Testis (tissue), 3 donors: ENCODE data around the gene PALM. TPM values are rescaled to one million over a fixed set of nuclear protein-coding genes. Genes with fewer than 3 reads are reported as not detected.

Source experiments
- DNase-seq: peaks from one replicate; pipeline ENCODE4 v3.0.0-alpha.2; 2019
- H3K27ac ChIP-seq, 2 donors: fragments of 200-600 bp; sonication (generic); one replicate each; pipeline ENCODE4 v1.5.1; 2019
- H3K27me3 ChIP-seq: fragments of 200-600 bp; sonication (generic); one replicate; pipeline ENCODE4 v1.5.1; 2019
- H3K36me3 ChIP-seq: fragments of 200-600 bp; sonication (generic); one replicate; pipeline ENCODE4 v1.5.1; 2017; ENCODE audit warnings: low read depth; ENCODE audit errors: missing control alignments
- H3K4me1 ChIP-seq: fragments of 200-600 bp; sonication (generic); one replicate; pipeline ENCODE4 v1.5.1; 2019
- H3K4me3 ChIP-seq, 2 donors: fragments of 200-600 bp; sonication (generic); one replicate each; pipeline ENCODE4 v1.5.1; 2017 to 2019
- H3K9me3 ChIP-seq: fragments of 200-600 bp; sonication (generic); one replicate; pipeline ENCODE4 v1.5.1; 2017
- POLR2A ChIP-seq: fragments of 450-650 bp; IDR thresholded peaks from one replicate; pipeline ENCODE4 v1.6.1; 2017; ENCODE audit warnings: antibody characterized with exemption, mild to moderate bottlenecking, moderate library complexity
- WGBS, 2 donors: methylation state at CpG; one replicate each; pipeline ENCODE4 v1.1.5; 2018; 5-methylcytosine and 5-hydroxymethylcytosine counted together
- intact Hi-C: fragments of 100-400 bp; cut with DNase I; formaldehyde crosslinking; loops from one replicate; pipeline ENCODE4 v1.15.1; 2023; ENCODE audit warnings: low total_unique reads
- polyA plus RNA-seq: library from polyadenylated mRNA; stranded (reverse); fragments of 350-450 nt; fragmentation: Illumina TruSeq; extraction: RNeasy Lipid Tissue Mini Kit (QIAGEN cat#74804); gene quantifications from one replicate; pipeline ENCODE4 v1.2.3, GENCODE V29; 2014; ENCODE audit warnings: low read depth, low replicate concordance; ENCODE audit not compliant: insufficient read depth
- total RNA-seq, 2 donors: library from RNA; depleted of rRNA; stranded (reverse); fragments of >200 nt; gene quantifications; one replicate each; pipeline ENCODE4 v1.2.3, GENCODE V29; 2016
- TF ChIP-seq, protein P1 (sequence below), 3 experiments: fragments of 450-650 bp in 2 of 3; fragments of 200-600 bp in 1 of 3; sonication (generic) in 1 of 3; IDR thresholded peaks; one replicate each; pipeline ENCODE4 v1.5.1; 2016 to 2019; ENCODE audit warnings: antibody characterized with exemption in 3 of 3, mild to moderate bottlenecking in 2 of 3, moderate library complexity in 1 of 3

The PALM gene
- total and polyA plus RNA-seq, 3 donors from 2014 or later = 35.5 to 47.8 (median 46.4) TPM

DNA sequence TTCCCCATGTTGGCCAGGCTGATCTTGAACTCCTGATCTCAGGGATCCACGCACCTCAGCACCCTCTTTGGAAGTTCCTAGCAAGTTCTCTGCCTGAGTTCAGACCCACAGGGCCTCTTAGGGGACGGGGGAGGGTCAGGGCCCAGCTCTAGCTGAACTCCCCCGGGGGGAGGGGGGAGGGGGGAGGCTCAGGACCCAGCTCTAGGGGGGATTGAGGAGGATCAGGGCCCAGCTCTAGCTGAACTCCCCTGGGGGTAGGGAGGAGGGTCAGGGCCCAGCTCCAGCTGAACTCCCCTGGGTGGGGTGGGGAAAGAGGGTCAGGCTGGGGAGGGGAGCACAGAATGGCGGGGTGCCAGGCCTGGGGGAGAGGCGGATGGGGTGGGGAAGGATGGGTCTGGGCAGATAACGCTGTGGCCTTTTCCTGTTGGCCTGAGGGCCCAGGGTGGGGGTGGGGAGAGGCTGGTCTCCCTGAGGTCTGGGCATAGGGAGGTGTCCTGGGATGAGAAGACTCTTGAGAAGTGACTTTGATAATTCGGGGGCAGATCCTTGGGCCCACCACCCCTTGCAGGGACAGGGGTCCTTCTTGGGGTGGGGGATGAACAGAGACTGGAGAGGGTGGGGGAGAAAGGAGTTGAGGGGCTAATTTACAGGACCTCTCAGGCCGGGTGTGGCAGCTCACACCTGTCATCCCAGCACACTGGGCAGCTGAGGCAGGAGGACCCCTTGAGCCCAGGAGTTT, 83.0 kb downstream of the PALM start:
- no peaks in the 10 kb centered on the region for H3K36me3 ChIP-seq
- no peaks in the 10 kb centered on the region for H3K27me3 ChIP-seq
- DNase-seq = no peak
- WGBS, 2 donors = 52 to 63% methylated on average over 6 to 8 of the region's 8 CpGs
- intact Hi-C loops = no loop called here
- no peak for TF ChIP-seq POLR2A
- TF ChIP-seq, protein P1, sequence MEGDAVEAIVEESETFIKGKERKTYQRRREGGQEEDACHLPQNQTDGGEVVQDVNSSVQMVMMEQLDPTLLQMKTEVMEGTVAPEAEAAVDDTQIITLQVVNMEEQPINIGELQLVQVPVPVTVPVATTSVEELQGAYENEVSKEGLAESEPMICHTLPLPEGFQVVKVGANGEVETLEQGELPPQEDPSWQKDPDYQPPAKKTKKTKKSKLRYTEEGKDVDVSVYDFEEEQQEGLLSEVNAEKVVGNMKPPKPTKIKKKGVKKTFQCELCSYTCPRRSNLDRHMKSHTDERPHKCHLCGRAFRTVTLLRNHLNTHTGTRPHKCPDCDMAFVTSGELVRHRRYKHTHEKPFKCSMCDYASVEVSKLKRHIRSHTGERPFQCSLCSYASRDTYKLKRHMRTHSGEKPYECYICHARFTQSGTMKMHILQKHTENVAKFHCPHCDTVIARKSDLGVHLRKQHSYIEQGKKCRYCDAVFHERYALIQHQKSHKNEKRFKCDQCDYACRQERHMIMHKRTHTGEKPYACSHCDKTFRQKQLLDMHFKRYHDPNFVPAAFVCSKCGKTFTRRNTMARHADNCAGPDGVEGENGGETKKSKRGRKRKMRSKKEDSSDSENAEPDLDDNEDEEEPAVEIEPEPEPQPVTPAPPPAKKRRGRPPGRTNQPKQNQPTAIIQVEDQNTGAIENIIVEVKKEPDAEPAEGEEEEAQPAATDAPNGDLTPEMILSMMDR (IDR thresholded peaks at IDR 0.05) = no peak
- no peak overlapping the region for H3K4me3 ChIP-seq
- H3K27ac ChIP-seq = no peak overlapping the region
- no peaks in the 10 kb centered on the region for H3K9me3 ChIP-seq
- H3K4me1 ChIP-seq = peaks cover 16% of the 10 kb centered on the region

DNA sequence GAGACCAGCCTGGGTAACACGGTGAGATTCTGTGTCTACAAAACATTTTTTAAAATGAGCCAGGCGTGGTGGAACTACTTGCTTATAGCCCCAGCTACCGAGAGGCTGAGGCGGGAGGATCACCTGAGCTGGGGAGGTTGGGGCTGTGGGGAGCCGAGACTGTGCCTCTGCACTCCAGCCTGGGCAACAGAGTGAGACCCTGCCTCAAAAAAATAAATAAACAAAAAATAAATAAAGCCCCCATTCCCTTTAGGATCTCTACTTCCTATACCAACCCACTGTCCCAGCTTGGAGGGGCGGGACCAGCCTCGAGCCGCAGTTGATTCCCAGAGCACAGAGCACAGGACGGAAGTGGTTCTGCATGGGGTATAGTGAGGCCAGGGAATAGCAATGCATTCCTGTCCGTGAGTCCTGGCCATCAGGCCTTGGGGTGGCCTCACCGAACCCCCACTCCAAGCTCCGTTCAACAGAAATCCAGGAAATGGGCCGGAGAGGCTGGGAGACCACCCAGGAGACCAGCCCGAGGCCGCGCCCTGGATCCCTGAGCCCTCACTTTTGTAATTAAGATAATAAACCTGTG, 83.7 kb downstream of the PALM start:
- Histone ChIP-seq H3K4me3 (no peak overlapping the region), H3K27ac (no peak overlapping the region), H3K27me3 (no peaks in the 10 kb centered on the region), H3K36me3 (no peaks in the 10 kb centered on the region), H3K4me1 (peaks cover 16% of the 10 kb centered on the region), H3K9me3 (no peaks in the 10 kb centered on the region)
- 79 to 83% methylated on average over 15 to 16 of the region's 16 CpGs for WGBS, 2 donors
- intact Hi-C loops = no loop called here
- TF ChIP-seq, protein P1 (IDR thresholded peaks at IDR 0.05) = no peak
- TF ChIP-seq POLR2A = no peak
- DNase-seq = no peak

DNA sequence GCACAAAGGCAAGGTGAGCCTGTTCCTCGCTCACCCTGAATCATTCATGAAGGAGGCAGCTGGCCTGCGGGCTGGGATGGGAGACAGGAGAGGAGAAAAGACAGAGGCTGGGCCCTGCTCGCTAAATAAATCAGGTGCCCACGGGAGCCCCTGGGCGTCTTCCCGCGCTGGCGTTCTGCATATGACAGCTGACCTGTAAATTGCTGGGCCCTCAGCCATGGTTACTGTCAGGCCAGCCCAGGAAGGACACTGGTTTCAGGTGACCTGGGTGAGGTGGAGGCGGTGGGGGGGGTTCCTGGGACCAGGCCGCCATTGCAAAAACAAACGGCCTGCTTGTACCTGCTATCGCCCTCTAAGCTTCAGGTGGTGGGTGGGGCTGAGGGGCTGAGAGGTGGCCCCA, 85.1 kb downstream of the PALM start:
- Histone ChIP-seq H3K36me3 (no peaks in the 10 kb centered on the region), H3K4me3 (no peak overlapping the region), H3K27me3 (no peaks in the 10 kb centered on the region), H3K4me1 (peaks cover 15% of the 10 kb centered on the region), H3K9me3 (no peaks in the 10 kb centered on the region), H3K27ac (no peak overlapping the region)
- intact Hi-C loops = no loop called here
- 91 to 95% methylated on average over 11 to 12 of the region's 12 CpGs for WGBS, 2 donors
- DNase-seq = no peak
- TF ChIP-seq POLR2A = no peak
- TF ChIP-seq, protein P1 (IDR thresholded peaks at IDR 0.05) = no peak

DNA sequence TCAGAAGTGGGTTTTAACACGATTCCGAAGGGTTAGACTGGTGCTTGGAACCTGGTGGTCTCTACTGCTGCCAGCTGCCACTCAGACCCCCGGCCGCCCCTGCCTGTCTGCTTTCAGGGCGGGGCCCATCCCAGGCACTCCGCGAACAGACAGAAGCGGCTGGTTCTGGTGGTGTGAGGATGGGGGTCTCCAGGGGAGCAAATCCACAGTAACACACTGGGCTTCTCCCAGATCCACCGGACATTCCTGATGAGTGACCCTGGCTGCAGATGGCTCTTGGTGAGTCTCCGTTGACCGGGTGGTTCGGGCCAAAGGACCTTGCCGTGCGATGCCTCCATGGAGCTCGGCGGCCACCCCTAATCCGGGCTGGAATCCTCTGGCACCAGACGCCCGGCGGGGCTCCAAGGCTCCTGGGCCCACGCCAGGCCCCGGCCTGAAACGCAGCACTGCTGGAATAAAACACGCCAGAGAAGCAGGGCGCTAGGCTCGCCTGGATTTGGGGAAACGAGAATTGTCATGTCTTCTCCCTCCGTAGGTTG, 86.4 kb downstream of the PALM start:
- H3K4me3 ChIP-seq = no peak overlapping the region
- 78 to 80% methylated on average over 27 to 28 of the region's 28 CpGs for WGBS, 2 donors
- no peaks in the 10 kb centered on the region for H3K36me3 ChIP-seq
- TF ChIP-seq, protein P1 (IDR thresholded peaks at IDR 0.05) = no peak
- TF ChIP-seq POLR2A = no peak
- peak overlapping the region; percentile 3 to 90 for H3K27ac ChIP-seq
- H3K4me1 ChIP-seq = peaks cover 26% of the 10 kb centered on the region
- no peaks in the 10 kb centered on the region for H3K9me3 ChIP-seq
- no peak for DNase-seq
- H3K27me3 ChIP-seq = no peaks in the 10 kb centered on the region
- intact Hi-C loops = no loop called here
